ENCODE results near the gene CBLN2.

Gene CBLN2

GRCh38 chr18:72544092-72544886 is at the start of gene CBLN2:
CBLN2 (minus strand) TSS chr18:72544342; CDS start chr18:72542160, 2,182 bp downstream.
- DNase-seq, result peak; percentile 37

- no peak for DNase-seq
Observed at GRCh38 chr18:72588360-72588759, 44.2 kb upstream of the CBLN2 start.

- no peak for DNase-seq
Observed at GRCh38 chr18:72584787-72585186, 40.6 kb upstream of the CBLN2 start.

DNA sequence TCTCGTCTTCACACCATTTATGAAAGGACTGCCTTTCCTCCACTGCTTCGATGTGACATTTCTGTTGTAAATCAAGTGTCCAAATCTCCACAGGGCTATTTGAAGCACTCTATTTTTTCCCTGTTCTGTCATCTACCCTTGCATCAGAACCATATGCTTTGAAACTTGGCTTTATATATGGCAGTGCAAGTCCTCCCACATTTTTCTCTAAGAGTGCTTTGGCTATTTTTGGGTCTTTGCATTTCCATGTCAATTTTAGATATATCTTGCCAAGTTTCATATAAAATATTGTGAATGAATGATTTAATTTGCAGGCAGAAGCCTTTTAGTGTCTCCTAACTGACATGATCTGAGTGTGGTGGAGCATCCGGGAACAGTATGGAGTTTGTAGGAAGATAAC is 37.8 kb upstream of the CBLN2 start:
- no peak for DNase-seq

DNA sequence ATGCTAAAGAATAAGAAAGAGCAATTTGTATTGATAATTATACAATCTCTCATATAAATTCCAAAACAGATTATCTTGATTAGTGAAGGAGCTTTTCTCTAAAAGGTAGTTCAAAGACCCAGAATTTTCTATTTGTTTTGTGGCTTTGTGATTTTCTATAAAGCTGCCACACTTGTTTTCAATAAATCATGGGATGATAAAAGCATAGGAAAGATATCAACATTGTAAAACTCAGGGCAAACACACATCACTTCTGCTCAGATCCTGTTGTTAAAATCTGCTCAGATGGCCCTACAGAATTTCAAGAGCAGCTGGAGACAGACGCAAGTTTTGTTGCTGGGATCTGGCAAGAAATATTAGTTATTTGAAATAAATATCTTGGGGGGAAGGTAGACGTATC is 28.8 kb upstream of the CBLN2 start:
- DNase-seq, result no peak

DNA sequence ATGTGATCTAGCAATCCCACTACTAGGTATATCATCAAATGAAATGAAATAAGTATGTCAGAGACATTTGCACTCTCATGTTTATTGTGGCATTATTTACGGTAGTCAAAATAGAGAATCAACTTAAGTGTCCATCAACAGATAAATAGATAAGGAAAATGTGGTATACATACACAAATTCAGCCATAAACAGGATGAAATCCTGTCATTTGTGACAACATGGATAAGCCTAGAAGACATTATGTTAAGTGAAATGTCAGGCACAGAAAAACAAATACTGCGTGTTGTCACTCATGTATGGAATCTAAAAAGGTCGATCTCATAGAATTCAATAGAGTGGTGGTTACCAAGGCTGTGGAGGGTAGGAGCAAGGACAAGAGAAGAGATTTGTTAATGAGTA is 22.1 kb upstream of the CBLN2 start:
- DNase-seq, result no peak

DNA sequence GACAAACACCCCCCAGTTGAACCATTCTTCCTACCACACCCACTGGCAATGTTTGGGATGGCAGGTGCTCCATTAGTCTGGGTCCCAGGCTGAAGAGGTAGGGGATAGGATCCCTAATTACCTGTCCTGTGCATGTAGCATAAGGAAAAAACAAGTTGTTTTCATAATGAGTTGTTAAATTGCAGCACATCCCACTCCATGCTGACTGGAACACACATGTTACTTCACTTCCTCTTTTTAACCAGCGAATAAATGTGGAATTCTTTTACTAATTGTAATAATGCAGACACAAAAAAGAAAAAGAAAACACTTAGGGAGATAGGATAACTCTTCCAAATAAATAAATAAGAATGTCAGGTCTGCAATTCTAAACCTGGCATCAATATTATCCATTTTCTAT is 11.8 kb upstream of the CBLN2 start:
- no peak for DNase-seq

- no peak for DNase-seq
Observed at GRCh38 chr18:72555101-72555500, 11.0 kb upstream of the CBLN2 start.

DNA sequence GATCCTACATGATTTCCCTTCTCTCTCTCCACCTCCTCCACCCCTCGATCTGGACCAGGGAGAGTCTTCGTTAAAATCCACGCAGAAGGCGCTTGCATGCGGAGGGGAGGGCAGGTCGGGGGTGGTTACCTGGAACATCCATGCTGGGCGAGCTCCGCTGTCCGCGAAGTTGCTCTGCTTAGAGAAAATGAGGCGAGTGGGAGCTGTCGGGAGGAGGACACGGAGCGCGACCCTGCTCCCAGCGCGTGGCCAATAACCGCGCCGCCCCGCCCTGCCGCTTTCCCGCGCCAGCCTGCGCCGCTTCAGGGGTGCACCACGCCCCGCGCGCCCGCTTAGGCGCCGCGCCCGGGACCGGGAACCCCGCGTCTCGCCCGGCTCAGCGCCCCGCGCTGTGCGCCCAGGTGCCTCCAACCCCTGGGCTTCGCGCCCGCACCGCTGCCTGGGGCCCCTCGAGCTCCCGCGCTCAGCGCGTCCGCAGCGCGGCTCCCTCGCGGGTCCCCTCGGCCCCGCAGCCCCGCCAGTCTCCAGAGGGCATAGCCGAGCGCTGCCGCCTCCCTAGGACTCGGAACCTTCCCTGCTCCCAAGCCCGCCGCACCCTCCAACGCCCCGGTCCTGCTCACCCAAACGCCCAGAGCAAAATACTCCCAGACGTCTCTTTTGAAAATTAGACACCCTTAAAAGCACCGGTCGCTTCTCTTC is 636 bp downstream of the CBLN2 start:
- no peak for DNase-seq

- no peak for DNase-seq
Observed at GRCh38 chr18:72542984-72543356, 1.2 kb downstream of the CBLN2 start.

DNA sequence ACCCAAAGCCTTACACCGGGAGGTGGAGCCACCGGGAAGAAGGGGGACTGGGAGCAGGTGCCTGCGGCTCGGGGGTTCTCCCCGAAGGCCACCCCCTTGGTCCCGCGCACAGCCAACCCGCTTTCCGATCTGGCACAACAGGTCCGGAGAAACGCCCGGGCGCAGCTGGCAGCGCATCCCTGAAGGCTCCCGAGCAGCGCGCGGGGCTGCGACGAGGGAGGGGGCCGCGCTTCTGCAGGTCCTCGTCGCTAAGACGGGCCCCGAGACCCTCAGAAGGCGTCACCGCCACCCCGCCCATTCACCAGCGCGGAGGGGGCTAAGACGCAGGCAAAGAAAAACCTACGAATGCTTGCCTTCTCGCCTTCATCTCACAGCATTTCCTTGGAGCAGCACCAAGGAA is 1.8 kb downstream of the CBLN2 start:
- no peak for DNase-seq

DNA sequence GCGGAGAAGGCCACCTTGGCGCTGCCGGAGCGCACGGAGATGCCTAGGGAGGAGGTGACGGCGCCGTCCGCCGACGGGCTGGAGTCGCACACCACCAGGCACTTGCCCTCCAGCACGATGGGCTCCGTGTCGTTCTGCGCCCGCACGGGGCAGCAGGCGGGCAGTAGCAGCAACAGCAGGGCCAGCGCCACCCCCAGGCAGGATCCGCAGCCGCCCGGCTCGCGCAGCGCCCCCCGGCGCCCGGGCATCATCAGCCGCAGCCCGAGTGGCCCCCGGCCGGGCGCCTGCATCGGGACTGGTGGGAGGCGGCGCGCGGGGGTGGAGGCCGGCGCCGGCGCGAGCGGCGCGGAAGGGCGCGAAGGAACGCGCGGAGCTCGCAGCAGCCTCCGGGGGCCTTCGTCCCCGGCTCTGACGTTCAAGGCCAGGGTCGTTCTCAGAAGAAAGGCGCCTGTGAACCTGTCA is 2.2 kb downstream of the CBLN2 start:
- DNase-seq, result no peak

DNA sequence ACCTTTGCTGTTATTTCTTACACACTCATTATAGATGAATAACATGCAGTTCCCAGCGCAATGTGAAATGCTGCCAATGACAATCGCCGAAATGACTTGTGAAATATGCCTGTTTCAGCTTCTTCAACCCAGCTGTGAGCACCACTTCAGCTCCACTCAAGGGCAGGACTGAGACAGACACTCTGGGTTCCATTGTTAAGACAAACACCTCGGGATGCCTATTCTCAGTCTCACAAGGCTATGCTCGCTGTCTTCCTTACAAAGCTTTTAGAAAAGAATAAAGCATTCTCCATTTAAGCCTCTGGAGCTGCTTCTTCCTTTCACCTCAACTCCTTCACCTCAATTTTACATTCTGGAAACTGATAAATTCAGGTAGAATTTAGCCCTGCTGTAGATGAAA is 4.2 kb downstream of the CBLN2 start:
- no peak for DNase-seq

DNA sequence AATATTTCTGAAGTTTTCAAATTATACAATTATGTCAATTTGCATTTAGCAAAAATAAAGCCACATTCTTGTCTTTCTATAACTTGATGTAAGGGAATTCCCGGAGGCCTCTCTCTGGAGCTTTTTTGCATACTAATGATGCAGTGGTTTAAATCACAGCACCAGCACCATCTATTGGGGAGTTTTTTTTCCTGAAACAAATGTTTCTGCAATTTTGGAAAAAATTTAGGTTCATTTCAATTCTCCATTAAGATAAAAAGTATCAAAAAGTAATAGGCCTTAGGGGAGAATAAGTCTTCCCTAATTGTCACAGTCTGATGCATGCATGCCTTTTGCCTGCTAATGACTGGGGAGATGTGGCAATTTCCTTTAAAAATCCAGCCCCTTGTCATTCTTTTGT is 13.5 kb downstream of the CBLN2 start:
- no peak for DNase-seq

DNA sequence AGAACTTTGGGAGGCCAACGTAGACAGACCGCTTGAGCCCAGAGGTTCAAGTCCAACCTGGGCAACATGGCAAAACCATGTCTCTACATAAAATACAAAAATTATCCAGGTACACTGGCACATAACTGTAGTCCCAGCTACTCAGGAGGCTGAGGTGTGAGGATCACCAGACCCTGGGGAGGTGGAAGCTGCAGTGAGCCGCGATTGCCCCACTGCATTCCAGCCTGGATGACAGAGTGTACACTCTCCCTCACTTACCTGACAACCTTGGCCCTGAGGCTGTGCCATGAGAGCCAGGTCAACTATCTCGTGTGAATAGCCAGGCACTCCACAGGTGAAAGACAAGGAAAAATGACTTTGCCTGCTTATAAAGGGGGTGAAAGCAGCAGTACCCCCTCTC is 39.3 kb downstream of the CBLN2 start:
- no peak for DNase-seq

DNA sequence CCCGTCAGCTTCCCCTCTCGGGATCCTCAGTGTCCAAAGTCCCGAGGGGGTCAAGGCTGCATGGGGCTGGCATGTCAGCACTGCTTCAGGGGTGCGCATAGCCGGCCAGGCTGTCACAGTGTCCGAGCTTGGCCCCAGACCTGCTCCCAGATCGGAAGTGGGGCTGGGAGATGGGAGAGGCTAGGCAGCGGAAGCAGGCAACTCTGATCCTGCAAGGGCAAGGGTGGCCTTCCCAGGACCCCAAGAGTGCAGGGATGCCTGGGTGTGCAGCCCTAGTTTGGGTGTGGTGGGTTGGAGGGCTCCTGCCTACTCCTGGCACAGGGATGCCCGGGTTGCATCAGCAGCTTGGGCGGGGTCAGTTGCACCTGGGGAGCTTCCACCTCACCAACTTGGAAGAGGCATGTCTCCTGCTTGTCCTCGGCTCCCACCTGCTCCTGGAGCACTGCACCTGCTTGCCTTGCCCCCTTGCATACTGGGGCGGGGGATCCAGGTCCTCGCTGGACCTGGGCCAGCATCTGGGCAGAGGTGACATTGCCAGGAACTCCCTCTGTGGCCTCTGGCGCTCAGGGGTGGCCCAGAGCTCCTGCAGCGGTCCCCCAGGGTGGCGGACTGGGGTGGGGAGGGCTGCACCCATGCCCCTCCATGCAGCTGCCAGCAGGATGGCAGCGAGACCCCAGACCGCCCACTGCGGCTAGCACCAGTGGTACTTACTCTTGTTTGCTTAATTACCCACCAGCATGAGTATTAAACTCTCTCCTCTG is 41.3 kb downstream of the CBLN2 start:
- no peak for DNase-seq

DNA sequence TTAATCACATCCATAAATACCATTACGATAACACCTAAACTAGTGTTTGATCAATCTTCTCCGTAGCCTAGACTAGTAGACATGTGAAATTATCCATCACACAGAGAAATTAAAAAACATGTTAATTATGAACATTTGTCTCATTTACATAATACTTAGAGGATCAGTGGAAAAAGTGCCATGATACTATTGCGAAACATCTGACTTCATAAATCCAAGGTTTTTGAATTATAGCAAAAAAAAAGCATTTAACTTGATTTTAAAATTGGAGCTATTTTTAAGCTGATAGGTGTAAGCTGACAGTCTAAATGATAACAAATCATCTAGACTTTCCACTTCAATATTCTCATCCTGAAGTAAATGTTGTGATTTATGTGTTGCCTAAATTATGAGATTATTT is 51.6 kb downstream of the CBLN2 start:
- no peak for DNase-seq
